HepG2 (cell line): Measurements from ENCODE around the gene EEA1. TPM values are rescaled to one million over a fixed set of nuclear protein-coding genes. Genes with fewer than 3 reads are reported as not detected.
A peak's percentile ranks its signal among the peaks of the same experiment; 100 is the strongest.

Source experiments
- DZIP1 ChIP-seq: sonication (generic); formaldehyde crosslinking; IDR thresholded peaks from 2 replicates; pipeline ENCODE4 v1.5.0; 2020; ENCODE audit warnings: mild to moderate bottlenecking, missing genetic modification reagents
- EHMT2 ChIP-seq: fragments of 200-600 bp; sonication (generic); IDR thresholded peaks from 2 replicates; pipeline ENCODE4 v1.7.0; 2017; ENCODE audit warnings: antibody characterized with exemption, low read depth, low read length, borderline replicate concordance
- FOXP1 ChIP-seq, 2 experiments: fragments of 450-650 bp in 1 of 2; IDR thresholded peaks; 2 replicates each; pipeline ENCODE4 v1.6.1; 2017 to 2018; ENCODE audit warnings: antibody characterized with exemption in 1 of 2
- GABPA ChIP-seq, 2 experiments: IDR thresholded peaks; 2 replicates each; pipeline ENCODE4 v1.6.1; 2011 to 2016; ENCODE audit warnings: low read depth in 2 of 2, low read length in 1 of 2, missing biosample characterization in 1 of 2, missing genetic modification characterization in 1 of 2
- HNRNPLL ChIP-seq: fragments of 200-400 bp; formaldehyde crosslinking; IDR thresholded peaks from 2 replicates; pipeline ENCODE4 v1.6.1; 2017; ENCODE audit warnings: mild to moderate bottlenecking, low read depth, low read length; ENCODE audit not compliant: poor library complexity, severe bottlenecking
- LRRFIP1 ChIP-seq: sonication (generic); formaldehyde crosslinking; conservative IDR thresholded peaks from 2 replicates; pipeline ENCODE4 v1.4.0; 2020; ENCODE audit warnings: missing genetic modification reagents
- MATR3 ChIP-seq: sonication (generic); formaldehyde crosslinking; IDR thresholded peaks from 2 replicates; pipeline ENCODE4 v1.4.0; 2020; ENCODE audit warnings: missing genetic modification reagents
- MIER3 ChIP-seq: IDR thresholded peaks from 2 replicates; pipeline ENCODE4 v1.6.1; 2016; ENCODE audit warnings: missing compliant biosample characterization, borderline replicate concordance
- NKX3-1 ChIP-seq: sonication (generic); formaldehyde crosslinking; IDR thresholded peaks from 2 replicates; pipeline ENCODE4 v1.5.0; 2020; ENCODE audit warnings: missing genetic modification reagents
- PRDM4 ChIP-seq: sonication (generic); formaldehyde crosslinking; IDR thresholded peaks from 2 replicates; pipeline ENCODE4 v1.9.0; 2021; ENCODE audit warnings: missing genetic modification reagents, borderline replicate concordance
- SMAD3 ChIP-seq: sonication (generic); formaldehyde crosslinking; IDR thresholded peaks from 2 replicates; pipeline ENCODE4 v1.4.0; 2020; ENCODE audit warnings: missing genetic modification reagents
- SRSF1 ChIP-seq: fragments of 200-400 bp; formaldehyde crosslinking; optimal IDR thresholded peaks from 2 replicates; pipeline ENCODE3; 2017; ENCODE audit warnings: mild to moderate bottlenecking, low read depth, low read length, moderate library complexity
- SUZ12 ChIP-seq: fragments of 150-350 bp; IDR thresholded peaks from 2 replicates; pipeline ENCODE4 v1.6.1; 2014; ENCODE audit warnings: low read depth, low read length
- TARDBP ChIP-seq: sonication (generic); formaldehyde crosslinking; IDR thresholded peaks from 2 replicates; pipeline ENCODE4 v1.8.0; 2022; ENCODE audit warnings: mild to moderate bottlenecking, missing genetic modification reagents
- ZGPAT ChIP-seq: IDR thresholded peaks from 2 replicates; pipeline ENCODE4 v1.6.1; 2016; ENCODE audit warnings: mild to moderate bottlenecking
- ZNF530 ChIP-seq: sonication (generic); formaldehyde crosslinking; IDR thresholded peaks from 2 replicates; pipeline ENCODE4 v1.5.0; 2020; ENCODE audit warnings: low read depth, mild to moderate bottlenecking, missing genetic modification reagents
- ZNF572 ChIP-seq: sonication (generic); formaldehyde crosslinking; IDR thresholded peaks from 2 replicates; pipeline ENCODE4 v1.5.1; 2020; ENCODE audit warnings: mild to moderate bottlenecking, missing genetic modification reagents
- ZSCAN22 ChIP-seq: sonication (generic); formaldehyde crosslinking; IDR thresholded peaks from 2 replicates; pipeline ENCODE4 v1.4.0; 2020; ENCODE audit warnings: mild to moderate bottlenecking, missing genetic modification reagents
- ZSCAN29 ChIP-seq: sonication (generic); formaldehyde crosslinking; conservative IDR thresholded peaks from 2 replicates; pipeline ENCODE4 v1.4.0; 2020; ENCODE audit warnings: mild to moderate bottlenecking, missing genetic modification reagents
- polyA plus RNA-seq, 8 experiments: library from polyadenylated mRNA; depleted of rRNA in 3 of 8; stranded (reverse) in 7 of 8; unstranded in 1 of 8; fragments of >200 nt; fragmentation: Illumina TruSeq in 4 of 8; extraction: Trizol in 4 of 8; gene quantifications; 2 replicates each; pipeline versions ENCODE4 v1.2.1 to v1.2.3, GENCODE V29; 2011 to 2016; ENCODE audit warnings: low read depth in 4 of 8, missing spikeins in 1 of 8, mixed read lengths in 1 of 8; ENCODE audit not compliant: insufficient read depth in 1 of 8
- total RNA-seq, 5 experiments: library from RNA; depleted of rRNA; stranded (reverse); fragments of >200 nt; fragmentation: Illumina TruSeq; extraction: Trizol; gene quantifications; 2 replicates each; pipeline ENCODE4 v1.2.3, GENCODE V29; 2016; ENCODE audit warnings: low read depth in 1 of 5

EEA1 gene
- total and polyA plus RNA-seq, 2 of the 13 experiments (the other 11 are each of a cell fraction or from before 2014, with no cell fraction given), result 5.0 to 19.3 TPM

GRCh38 chr12:92928962-92929915, at the start of gene EEA1 (continued):
- TF ChIP-seq DZIP1 (CRISPR knock-in tag), result peak; percentile 76; the same call in 1 of the 2 replicates
- TF ChIP-seq MATR3 (CRISPR knock-in tag), result no peak
- TF ChIP-seq ZNF572 (CRISPR knock-in tag), result peak; percentile 22; the same call in 1 of the 2 replicates
- no peak for TF ChIP-seq LRRFIP1
- 0 out of 2 replicates have a peak, but pooled peaks have one; percentile 23 for TF ChIP-seq ZSCAN29 (CRISPR knock-in tag)
- TF ChIP-seq MIER3 (CRISPR knock-in tag), result no peak
- no peak for TF ChIP-seq ZNF530 (CRISPR knock-in tag)
- TF ChIP-seq SMAD3 (CRISPR knock-in tag), result 0 out of 2 replicates have a peak, but pooled peaks have one; percentile 17
- TF ChIP-seq ZSCAN22, result 0 out of 2 replicates have a peak, but pooled peaks have one; percentile 65
- TF ChIP-seq EHMT2, result no peak
- TF ChIP-seq GABPA (IDR thresholded peaks at IDR 0.05; ENCODE audit: low read depth, low read length), result peak; percentile 59
- 0 out of 2 replicates have a peak, but pooled peaks have one; percentile 54 for TF ChIP-seq GABPA (CRISPR knock-in tag; IDR thresholded peaks at IDR 0.05; ENCODE audit: low read depth)
- no peak for TF ChIP-seq FOXP1 (IDR thresholded peaks at IDR 0.05)
- 0 out of 2 replicates have a peak, but pooled peaks have one; percentile 5 for TF ChIP-seq FOXP1 (CRISPR knock-in tag; IDR thresholded peaks at IDR 0.05)
- TF ChIP-seq ZGPAT (CRISPR knock-in tag), result peak; percentile 94
- TF ChIP-seq NKX3-1 (CRISPR knock-in tag), result peak; percentile 75
- TF ChIP-seq PRDM4, result no peak
- TF ChIP-seq HNRNPLL, result peak; percentile 91
- TF ChIP-seq TARDBP (CRISPR knock-in tag), result peak; percentile 51
- TF ChIP-seq SUZ12, result no peak
- TF ChIP-seq SRSF1, result no peak
